GM21529 (cell line): ENCODE data around the gene ABCB8.
A peak's percentile ranks its signal among the peaks of the same experiment; 100 is the strongest.

ENCODE experiments used
- ATAC-seq: cut with Tn5 transposase; IDR thresholded peaks from one replicate; pipeline ENCODE4 v1.9.1; 2021; ENCODE audit not compliant: unreplicated experiment

ABCB8 gene

GRCh38 chr7:151028131-151028947 is at the start of gene ABCB8:
Gene ABCB8, plus strand, starts transcription at chr7:151028450. Its CDS starts 66 bp downstream, at chr7:151028516.
- peak; percentile 96 for ATAC-seq

- no peak for ATAC-seq
Observed at GRCh38 chr7:150979713-150980390, 48.4 kb upstream of the ABCB8 start.

DNA sequence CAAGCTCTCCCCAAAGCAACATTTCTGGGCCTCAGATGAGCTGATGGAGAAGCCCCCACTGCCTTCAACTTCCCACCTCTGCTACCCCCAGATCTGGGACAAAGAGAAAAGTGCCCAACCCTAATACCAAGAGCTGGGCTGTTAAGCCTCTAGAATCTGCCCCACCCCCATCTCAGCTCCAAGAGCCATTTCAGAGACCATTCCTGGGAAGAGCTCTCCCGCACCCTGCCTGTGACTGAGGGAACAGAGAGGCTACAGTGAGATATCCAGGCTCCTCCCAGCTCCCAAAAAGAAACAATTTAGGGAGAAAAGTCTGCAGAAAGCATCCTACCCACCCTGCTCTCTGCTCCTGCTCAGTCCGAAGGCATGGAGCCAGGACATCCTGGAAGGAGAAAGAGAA is 47.6 kb upstream of the ABCB8 start:
- no peak for ATAC-seq

- no peak for ATAC-seq
Observed at GRCh38 chr7:150981644-150982043, 46.6 kb upstream of the ABCB8 start.

- ATAC-seq = no peak
Observed at GRCh38 chr7:150982351-150982750, 45.9 kb upstream of the ABCB8 start.

GRCh38 chr7:150983893-150984368 is 44.3 kb upstream of the ABCB8 start:
- no peak for ATAC-seq

GRCh38 chr7:150986099-150986512 is 42.1 kb upstream of the ABCB8 start:
- no peak for ATAC-seq

- ATAC-seq = no peak
Observed at GRCh38 chr7:150986556-150986955, 41.7 kb upstream of the ABCB8 start.

DNA sequence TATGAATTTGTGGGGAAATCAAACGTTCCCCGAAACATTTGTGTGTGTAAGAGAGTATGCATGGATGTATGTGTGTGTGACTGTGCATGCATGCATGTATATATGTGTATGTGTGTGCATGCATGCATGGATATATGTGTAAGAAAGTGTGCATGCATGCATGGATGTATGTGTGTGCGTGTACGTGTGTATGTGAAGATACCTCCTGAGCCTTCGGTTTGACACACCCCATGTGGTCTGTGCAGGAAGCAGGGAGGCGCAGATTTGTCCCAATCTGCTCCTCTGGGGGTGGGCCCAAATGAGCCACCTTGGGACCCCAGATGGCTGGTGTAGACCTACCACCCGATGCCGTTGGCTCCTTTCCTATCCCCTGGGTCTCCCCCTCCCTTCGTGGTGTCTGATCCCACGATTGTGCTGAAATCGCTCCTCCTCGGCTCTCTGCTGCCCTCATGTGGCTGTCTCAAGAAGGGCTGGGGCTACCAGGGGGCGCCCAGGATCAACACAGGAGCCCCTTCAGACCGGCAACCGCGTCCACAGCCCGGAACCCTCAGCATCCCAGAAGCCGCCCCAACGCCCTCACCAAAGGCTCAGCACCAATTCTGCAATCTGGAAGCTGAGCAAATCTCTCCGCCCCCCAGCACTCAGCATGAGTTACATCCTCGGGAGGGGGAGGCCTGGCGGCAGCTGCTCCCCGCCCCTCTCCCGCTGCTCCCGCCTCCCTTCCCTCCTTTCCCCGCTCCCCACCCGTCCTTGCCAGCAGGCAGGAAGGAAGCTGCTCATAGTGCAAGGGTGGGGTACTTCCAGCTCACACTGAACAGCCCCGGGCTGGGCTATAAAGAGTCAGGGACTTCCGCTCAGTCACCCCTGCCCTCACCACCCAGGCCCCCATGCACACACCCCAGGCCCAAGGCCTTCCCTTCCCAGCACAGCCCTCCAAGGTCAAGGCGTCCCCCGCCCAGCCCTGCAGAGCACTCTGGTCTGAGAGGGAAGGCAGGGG is 39.7 kb upstream of the ABCB8 start:
- ATAC-seq = no peak

DNA sequence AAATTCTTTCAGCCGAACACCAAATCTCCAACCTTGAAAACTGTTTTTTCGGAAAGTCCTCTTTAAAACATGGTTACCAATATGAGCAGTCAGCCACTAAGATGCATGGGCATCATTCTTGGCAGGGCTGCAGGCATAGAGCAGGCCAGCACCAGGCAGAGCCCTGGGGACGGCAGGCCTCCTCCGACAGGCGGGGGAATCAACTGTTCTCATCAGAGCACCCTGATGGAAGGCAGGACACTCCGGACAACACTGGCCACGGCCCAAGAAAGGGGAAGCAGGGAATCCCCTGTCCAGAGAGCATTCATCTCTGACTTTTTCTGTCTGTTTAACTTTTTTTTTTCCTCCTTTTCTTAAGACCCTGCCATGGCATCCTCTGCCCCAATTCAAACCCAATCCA is 38.8 kb upstream of the ABCB8 start:
- no peak for ATAC-seq

GRCh38 chr7:150990416-150991186 is 37.6 kb upstream of the ABCB8 start, which contains the start of gene NOS3:
Gene NOS3, plus strand, starts transcription at chr7:150991017. Its CDS starts 2,787 bp downstream, at chr7:150993804.
- no peak for ATAC-seq

GRCh38 chr7:150992051-150992640 is 36.1 kb upstream of the ABCB8 start:
- no peak for ATAC-seq

- peak; percentile 80 for ATAC-seq
Observed at GRCh38 chr7:150992833-150993302, 35.4 kb upstream of the ABCB8 start.

GRCh38 chr7:150993511-150993910 is 34.7 kb upstream of the ABCB8 start:
- ATAC-seq = no peak

GRCh38 chr7:150994141-150994837 is 34.0 kb upstream of the ABCB8 start:
- no peak for ATAC-seq

DNA sequence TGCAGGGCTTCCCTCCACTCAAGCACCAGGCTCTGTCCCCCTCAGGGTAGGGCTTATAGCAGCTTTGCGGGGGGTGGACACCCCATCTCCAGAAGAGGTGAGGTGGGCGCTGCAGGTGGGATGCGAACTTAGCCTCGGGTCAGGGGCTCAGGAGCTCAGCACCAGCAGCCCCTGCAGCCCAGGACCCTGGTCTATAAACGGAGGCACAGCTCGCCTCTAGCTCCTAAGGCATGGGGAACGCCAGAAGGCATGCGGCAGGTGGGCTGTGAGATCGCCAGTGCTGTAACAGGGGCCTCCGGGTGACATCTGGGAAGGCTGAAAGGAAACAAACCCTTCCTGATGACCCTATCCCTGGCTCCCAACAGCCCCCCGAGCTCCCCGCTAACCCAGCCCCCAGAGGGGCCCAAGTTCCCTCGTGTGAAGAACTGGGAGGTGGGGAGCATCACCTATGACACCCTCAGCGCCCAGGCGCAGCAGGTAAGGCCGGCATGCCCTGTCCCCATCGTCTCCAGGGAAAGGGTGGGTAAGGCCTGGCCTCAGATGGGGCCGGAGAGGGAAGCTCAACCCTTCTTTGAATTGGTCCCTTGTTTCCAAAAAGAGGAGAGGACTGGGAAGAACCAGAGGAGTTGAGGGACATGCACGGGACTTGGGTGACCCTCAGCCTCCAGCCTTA is 33.3 kb upstream of the ABCB8 start:
- ATAC-seq = no peak

DNA sequence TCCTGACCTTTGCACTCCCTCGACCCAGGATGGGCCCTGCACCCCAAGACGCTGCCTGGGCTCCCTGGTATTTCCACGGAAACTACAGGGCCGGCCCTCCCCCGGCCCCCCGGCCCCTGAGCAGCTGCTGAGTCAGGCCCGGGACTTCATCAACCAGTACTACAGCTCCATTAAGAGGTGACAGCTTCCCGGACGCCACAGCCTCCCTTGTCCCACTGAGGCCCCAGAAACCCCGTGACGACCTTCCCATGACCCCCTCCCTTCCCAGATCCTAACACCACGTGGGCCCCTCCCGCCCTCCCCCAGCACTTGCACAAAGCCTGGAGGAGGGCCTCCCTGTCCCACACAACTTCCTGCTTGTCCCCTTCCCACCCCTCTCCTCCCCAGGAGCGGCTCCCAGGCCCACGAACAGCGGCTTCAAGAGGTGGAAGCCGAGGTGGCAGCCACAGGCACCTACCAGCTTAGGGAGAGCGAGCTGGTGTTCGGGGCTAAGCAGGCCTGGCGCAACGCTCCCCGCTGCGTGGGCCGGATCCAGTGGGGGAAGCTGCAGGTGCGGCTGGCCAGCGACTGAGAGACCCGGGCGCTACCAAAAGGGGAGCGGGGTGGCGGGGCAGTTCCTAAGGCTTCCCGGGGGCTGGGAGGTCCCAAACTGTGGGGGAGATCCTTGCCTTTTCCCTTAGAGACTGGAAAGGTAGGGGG is 31.7 kb upstream of the ABCB8 start:
- no peak for ATAC-seq

DNA sequence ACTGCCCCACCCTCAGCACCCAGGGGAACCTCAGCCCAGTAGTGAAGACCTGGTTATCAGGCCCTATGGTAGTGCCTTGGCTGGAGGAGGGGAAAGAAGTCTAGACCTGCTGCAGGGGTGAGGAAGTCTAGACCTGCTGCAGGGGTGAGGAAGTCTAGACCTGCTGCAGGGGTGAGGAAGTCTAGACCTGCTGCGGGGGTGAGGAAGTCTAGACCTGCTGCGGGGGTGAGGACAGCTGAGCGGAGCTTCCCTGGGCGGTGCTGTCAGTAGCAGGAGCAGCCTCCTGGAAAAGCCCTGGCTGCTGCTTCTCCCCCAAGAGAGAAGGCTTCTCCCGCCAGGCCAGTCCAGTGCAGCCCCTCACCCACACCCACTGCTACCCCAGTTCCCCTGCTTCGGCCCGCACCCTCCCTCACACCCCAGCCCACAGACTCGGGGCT is 31.2 kb upstream of the ABCB8 start:
- ATAC-seq = no peak
